ENCODE measurements around the gene TMA7B.

- TF ChIP-seq, protein P1, sequence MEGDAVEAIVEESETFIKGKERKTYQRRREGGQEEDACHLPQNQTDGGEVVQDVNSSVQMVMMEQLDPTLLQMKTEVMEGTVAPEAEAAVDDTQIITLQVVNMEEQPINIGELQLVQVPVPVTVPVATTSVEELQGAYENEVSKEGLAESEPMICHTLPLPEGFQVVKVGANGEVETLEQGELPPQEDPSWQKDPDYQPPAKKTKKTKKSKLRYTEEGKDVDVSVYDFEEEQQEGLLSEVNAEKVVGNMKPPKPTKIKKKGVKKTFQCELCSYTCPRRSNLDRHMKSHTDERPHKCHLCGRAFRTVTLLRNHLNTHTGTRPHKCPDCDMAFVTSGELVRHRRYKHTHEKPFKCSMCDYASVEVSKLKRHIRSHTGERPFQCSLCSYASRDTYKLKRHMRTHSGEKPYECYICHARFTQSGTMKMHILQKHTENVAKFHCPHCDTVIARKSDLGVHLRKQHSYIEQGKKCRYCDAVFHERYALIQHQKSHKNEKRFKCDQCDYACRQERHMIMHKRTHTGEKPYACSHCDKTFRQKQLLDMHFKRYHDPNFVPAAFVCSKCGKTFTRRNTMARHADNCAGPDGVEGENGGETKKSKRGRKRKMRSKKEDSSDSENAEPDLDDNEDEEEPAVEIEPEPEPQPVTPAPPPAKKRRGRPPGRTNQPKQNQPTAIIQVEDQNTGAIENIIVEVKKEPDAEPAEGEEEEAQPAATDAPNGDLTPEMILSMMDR (IDR thresholded peaks at IDR 0.05), result 0 out of 2 replicates have a peak, but pooled peaks have one; percentile 9
- no peak for TF ChIP-seq ZFX (IDR thresholded peaks at IDR 0.05; ENCODE audit: borderline replicate concordance)
These were observed 34.6 kb downstream of the TMA7B start, which contains the start of gene FAM83F for GRCh38 chr22:39994566-39995392.
